ENCODE data around the gene ARF5. TPM values are rescaled to one million over a fixed set of nuclear protein-coding genes. Genes with fewer than 3 reads are reported as not detected.

The ARF5 gene
- total RNA-seq, 1 donor from 2014 or later: 197 TPM

DNA sequence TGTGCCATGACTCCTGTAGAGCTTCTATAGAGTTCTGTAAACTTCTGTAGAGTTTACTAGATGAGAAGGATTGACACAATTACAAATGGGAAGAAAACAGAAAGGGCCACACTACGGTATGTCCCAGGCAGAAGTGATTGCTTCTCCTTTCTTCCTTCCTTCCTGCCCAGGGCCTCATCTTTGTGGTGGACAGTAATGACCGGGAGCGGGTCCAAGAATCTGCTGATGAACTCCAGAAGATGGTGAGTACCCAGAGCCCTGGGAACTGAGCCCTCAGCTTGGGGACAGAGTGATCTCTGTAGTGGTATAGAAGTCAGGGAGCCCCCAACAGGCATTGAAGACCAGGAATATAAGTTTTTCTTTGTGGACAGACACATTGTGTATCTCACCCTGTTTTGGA is 1.7 kb downstream of the ARF5 start:
- ATAC-seq: no peak

DNA sequence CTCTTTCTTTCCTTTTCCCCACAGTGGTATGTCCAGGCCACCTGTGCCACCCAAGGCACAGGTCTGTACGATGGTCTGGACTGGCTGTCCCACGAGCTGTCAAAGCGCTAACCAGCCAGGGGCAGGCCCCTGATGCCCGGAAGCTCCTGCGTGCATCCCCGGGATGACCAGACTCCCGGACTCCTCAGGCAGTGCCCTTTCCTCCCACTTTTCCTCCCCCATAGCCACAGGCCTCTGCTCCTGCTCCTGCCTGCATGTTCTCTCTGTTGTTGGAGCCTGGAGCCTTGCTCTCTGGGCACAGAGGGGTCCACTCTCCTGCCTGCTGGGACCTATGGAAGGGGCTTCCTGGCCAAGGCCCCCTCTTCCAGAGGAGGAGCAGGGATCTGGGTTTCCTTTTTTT is 3.0 kb downstream of the ARF5 start:
- no peak for ATAC-seq

DNA sequence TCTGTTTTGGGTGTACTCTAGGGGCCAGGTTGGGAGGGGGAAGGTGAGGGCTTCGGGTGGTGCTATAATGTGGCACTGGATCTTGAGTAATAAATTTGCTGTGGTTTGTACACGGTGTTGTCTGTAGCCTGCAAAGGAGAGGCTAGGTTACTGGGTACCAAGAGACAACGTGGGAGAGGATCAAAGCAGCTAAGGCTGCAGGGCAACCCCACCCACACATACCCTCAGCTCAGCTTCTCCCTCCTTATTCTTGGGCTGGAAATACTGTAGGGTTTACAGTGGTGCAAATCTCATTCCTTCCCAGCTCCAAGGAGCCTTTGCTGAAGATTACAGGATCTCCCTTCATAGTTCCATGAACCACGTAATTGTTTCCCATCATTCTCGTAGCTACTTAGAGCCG is 3.4 kb downstream of the ARF5 start:
- no peak for ATAC-seq

DNA sequence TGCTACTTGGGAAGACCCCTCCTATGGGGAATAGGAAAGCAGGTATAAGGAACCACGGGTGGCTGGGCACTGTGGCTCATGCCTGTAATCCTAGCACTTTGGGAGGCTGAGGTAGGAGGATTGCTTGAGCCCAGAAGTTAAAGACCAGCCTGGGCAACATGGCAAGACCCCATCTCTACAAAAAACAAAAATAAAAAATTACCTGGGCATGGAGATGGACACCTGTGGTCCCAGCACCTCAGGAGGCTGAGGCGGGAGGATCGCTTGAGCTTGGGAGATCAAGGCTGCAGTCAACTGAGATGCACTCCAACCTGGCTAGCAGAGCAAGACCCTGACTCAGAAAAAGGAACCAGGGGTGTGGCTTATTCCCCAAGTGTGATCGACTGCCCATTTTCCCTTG is 4.3 kb downstream of the ARF5 start:
- ATAC-seq: no peak

DNA sequence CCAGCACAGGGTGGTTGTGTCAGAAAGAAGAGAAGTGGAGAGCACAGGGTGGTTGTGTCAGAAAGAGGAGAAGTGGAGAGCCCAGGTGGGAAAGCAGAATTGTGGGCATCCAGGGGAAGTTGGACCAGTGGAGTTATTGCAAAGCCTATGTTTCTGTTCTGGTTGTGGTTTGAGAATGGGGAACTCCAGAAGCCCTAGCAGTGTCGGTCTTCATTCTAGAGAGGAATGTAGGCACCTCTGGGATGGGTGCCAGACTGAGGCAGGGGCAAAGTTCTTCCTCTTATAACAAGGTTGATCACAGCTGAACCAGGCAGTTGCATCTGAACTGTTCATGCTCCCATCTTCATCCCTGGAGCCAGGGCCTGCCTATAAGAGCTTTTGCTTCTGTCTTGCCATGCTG is 6.3 kb downstream of the ARF5 start:
- ATAC-seq: no peak

DNA sequence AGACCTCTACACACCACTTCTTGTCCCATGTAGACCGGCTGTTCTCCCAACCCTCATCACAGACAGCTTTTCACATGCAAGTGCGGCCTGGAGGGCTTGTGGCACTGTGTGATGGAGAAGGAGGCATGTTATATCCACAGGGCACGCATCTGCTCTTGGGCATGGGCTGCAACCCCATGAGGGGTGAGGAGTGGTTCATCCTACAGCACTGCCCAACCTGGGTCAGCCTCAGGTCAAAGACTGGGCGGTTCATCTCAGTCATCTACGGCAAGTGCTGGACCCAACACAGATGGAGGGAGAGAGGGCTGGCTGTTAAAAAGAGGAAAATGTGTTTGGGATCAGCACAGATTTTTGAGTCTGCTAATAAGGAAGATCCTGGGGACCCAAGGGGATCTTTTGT is 7.5 kb downstream of the ARF5 start:
- no peak for ATAC-seq

DNA sequence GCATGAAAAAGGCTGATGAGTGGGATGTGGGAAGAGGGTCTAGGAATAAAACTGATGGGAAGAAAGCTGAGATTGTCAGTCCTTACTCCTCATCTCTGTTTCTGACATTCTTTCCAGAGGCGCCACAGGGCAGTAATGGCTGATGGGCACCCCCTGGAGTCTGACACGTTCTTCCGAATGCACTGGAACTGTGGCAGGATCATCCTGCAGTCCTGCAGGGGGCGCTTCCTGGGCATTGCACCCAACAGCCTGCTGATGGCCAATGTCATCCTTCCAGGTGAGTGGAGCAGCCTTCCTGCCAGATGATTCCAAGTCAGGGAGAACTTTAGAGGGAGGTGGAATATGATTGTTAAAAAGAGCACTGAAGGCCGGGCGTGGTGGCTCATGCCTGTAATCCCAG is 10.1 kb downstream of the ARF5 start:
- ATAC-seq: no peak

DNA sequence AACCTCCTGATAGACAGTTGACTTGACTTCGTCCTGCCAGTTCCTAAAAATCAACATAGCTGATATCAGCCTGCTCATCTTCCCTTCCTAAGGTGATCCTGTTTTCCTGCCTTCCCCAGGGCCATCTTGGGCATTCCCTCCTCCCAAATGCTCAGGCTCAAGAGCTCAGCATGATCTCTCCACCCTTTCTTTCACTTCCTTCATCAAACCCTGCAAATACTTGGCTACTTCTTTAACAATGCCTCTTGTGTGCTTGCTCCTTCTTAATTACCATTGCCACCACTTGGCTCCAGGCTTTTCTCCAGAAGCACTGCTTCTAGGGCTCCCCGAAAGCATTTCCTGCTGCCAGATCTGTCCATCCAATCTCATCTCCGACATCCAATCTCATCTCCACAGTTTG is 12.7 kb downstream of the ARF5 start:
- ATAC-seq: no peak

DNA sequence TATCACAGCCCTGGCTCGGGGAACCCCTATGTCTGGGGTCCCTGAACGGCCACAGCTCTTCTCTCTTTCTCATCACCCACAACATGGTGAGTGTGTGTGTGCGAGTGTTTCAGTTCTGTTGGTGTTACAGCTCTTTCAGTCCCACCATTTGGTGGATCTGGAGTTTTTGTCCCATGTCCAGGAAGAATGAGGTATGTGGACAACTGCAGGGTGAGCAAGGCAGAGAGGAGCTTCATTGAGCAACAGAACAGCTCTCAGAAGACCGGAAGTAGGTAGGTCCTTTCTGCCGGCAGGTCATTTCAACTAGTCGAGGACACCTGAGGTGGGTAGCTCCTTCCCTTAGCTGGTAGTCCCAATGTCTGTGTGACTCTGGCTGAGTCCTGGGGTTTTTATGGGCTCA is 20.2 kb downstream of the ARF5 start:
- no peak for ATAC-seq

DNA sequence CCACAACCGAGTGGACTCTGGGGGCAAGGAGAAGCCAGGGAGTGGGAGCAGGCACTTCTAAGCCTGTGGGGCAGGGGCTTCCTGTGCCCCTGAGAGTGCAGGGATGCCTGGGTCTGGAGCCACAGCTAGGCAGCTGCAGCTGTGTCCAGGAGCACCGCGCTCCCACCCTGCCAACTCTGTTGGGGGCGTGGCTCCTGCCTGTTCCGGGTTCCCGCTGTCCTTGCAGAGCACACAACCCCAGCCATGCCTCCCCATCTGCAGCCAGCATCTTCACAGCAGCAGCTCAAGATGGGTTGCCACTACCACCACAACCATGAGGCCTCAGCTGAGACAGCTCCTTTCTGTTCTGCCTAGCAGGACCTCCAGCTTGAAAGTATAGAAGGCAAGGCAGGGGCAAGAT is 21.1 kb downstream of the ARF5 start:
- ATAC-seq: no peak

DNA sequence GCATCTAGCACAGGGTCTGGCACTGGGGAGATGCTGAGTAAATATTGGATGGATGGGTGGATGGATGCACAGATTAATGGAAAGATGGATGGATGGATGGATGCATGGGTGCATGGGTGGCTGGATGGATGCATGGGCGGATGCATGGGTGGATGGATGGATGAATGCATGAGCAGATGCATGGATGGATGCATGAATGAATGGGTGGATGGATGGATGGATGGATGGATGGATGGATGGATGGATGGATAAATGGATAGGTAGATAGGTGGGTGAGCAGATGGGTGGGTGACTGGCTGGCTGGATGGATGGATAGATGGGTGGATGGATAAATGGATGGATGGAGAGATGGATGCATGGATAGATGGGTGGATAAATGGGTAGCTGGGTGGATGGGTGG is 24.1 kb downstream of the ARF5 start:
- no peak for ATAC-seq

DNA sequence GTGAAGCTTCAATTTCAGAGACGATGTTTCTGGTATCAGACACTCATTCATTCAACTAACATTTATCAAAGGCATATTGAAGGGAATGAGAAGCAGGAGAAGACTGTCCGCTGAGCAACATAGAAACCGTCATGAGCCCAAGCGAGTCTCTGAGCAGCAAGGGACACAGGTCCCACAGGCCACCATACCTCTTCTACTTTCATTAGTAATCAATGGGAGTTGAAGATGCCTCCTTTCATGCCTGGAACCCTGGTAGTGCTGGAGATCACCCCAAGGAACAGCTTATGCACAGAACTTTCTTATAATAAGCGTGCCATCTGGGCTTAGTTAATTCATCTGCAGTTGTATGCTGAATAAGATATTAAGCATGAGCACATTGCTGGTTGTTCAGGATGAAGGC is 28.5 kb downstream of the ARF5 start:
- no peak for ATAC-seq

DNA sequence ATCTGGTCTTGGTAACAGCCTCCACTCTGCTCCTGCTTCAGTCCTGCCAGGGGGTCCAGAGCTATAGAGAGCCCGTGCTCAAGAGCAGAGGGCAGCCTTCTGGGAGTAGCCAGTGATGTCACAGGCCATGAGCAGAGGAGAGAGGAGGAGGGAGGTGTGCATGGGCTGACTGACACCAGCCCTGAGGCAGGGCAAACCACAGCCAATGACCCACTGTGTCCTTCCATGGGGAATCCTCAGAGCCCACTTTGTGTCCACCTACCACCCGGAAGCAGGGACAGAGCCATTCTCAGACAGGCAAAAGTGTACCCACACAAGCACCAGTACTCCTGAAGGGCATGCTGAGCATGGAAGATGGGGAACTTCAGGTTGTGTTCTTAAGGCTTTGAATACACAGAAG is 29.8 kb downstream of the ARF5 start, which contains the start of gene PAX4:
Gene PAX4, minus strand, starts transcription at position 101 of the 400 bp plus-strand sequence. CDS start 2,214 bp downstream, outside the sequence.
- ATAC-seq: no peak

DNA sequence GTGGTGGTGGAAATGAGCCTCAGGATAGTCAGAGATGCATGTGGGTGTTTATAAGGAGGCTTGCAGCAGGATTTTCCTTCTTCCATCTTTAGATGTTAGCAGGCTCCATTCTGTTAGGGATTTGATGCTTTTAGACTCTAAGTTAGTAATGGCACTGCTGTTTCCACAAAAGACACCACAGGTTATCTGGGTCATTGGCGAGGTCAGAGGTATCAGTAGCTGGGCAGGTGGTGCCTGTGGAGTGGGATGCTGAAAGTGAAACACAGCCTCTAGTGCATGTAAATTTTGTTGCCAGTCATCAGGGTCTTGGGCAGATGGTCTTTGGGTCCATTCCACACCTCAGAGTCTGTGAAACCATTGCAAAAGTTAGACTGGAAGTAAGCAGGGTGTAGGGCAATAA is 30.6 kb downstream of the ARF5 start:
- ATAC-seq: no peak

DNA sequence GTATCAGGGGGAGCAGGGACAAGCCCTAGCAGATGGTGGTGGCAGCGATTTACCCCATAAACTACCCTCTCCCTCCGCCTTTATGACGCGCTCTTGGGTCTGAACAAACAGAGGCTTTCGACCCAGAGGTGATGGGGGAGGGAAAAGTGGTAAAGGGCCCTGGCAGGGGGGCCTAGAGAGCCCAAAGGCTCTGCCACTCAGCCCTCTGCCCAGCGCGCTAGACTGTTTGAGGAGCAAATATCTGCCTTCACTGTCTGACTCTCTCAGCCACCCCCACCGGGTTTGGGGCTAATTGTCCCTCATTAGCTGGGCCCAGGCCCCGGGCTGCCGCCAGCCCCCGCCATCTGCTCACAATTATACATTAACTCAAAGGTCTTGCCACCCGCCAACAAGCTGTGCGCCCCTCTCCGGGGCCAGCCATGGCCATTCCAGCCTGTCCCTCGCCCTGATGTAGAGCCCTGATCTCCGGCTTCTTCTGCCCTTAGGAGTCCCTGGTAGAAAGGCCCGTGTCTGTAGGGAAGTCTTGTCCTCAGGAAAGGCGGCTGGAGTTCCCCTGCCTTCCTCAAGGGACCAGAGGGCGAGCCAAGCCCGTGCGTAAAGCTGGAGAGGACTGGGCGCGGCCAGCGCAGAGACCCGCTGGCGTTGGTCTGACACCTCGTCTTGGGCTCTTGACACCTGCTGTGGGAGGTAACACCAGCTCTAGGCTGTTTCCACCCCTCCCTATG is 31.6 kb downstream of the ARF5 start:
- ATAC-seq: no peak

DNA sequence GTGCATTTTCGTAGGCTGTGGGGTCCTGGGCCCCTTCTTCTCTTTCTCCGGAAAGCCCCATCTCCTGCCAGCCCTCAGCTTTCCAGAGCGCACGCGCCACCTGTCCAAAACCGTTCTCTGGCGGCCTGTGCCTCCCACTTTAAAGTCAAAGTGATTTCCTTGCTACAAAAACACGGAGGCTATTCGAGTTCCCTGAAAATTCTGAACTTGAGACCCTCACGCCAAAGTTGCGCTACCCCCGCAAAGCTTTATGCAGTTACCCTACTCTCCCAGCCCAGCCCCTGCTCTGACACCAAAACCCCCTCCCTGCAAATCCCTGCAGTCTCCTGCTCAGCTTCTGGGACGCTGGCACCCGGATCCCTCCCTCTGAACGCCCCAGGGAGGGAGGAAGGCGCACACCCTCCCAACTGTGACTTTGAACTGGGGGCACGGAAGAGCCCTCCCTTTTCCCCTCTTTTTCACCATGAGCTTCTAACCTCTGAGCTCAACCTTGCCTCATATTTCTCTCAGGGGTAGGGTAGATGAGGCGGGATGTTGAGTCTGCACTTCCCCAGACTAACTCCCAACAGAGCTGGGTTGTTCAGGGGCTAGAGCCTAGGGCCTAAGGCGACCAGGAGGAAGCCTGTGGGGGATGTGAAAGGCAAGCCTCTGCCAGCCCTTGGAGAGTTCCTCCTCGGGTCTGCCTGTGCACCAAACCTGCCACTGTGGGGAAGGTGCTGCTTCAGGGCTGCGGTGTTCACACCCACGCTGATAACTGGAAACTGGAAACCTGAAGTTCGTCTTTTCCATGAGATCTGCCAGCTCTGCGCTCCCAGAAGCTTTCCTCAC is 32.4 kb downstream of the ARF5 start:
- no peak for ATAC-seq

DNA sequence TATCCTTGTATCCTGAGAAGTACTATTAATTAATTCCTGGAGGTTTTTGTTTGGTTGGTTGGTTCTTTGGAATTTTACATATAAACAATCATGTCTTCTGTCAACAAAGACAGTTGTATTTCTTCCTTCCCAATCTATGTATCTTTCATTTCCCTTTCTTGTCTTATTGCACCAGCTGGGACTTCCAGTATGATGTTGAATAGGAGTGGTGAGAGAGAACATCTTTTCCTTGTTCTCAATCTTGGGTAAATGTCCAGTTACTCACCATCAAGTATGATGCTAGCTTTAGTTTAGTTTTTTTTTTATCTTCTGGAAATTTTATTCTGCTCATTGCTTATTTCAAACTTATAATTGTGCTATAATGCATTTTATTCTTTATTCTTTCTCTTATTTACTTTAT is 37.1 kb downstream of the ARF5 start:
- no peak for ATAC-seq

DNA sequence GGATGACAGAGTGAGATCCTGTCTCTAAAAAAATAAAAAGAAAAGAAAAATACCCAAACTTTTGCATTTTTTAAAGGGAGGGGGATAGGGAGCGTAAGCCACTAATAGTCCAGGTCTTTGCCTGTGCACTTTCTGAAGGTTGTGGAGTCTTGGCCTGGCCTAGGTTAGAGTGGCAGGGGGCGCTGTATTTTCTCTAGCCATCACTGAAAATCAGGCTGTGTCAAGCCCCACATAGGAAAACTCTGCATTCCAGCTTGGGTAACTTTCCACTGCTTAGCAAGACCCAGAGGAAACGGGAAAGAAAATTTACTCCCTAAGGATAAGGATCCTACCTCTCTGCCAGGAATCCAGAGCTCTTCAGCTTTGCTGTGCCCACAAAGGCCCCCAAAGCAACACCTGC is 40.2 kb downstream of the ARF5 start:
- no peak for ATAC-seq

DNA sequence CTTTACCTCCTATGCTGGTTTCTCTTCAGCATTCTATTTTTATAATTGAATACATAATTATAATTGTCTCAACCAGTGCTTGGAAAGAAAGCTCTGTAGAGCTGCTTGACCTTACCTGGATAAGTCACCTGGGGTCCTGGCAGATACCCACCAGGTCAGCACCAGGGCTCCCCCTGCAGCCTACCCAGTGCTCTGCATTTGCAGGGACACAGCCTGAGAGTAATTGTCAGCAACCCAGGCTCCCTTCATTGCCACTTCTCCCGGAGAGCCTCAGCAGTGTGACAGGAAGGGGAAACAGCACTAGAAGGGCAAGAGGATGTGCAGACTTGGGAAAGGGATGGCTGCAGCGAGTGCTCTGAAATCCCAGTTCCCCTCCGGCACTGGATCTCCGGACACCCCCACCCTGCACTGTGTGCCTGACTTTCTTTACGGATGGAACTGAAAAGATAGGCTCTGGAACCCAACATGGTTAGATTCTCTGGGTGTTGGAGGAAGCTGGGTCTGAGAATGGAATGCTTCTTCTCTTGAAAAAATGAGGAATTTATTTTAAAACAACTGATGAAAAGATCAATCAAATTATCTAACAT is 41.1 kb downstream of the ARF5 start:
- no peak for ATAC-seq

DNA sequence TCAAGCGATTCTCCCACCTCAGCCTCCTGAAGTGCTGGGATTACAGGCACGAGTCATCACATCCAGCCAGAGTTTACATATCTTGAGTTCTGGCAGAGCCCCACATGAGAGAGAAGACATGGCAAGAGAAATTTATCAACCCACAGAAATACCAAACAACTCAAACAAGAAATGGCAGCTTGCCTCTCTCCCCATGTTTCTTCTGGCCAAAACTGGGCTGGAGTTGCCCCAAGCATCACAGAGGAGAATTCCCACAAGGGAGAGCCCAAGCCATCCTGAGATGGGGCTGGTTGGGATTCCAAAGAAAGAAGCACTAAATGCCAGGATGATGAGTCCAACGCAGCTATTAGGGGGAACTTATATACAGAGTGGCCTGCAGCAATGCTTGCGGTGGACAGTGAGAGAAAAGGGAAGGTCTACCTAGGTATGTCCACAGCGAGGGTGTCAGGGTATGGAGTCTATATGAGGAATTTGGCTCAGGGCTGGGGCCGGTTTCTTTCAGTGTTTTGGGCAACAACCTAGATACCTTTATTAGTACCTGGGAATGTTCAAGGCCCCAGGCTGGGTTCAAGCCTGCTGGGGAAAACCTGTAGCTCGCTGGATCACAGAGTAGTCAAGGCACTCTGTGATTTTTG is 44.2 kb downstream of the ARF5 start:
- no peak for ATAC-seq

DNA sequence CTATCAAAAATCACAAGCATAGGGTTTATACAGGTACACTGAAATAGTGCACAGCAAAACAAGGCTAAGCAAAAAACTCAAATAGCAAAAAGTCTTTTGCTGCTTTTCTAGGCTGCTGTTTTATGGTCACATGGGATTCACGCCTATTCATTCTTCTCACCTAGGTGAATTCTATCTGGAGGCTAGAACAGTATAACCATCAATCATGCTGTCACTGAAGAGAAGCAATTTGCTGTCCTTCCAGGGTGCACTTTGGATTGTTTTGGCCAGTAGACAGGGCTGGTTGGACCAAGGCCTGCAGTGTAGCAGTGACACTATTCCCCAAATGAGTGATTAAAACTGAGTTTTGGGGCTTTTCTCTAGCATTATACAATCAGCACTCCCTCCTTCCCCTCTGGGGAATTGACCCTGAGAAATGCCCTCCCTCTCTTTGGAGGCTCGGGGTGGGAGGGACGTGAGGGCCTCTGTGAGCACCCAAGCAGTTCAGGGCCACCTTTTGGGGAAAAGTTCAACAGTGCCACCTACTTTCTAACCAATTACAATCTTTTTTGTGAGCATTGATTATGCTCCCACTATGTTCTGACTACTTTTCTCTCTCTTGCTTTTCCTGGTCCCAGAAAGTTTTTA is 47.6 kb downstream of the ARF5 start:
- no peak for ATAC-seq

DNA sequence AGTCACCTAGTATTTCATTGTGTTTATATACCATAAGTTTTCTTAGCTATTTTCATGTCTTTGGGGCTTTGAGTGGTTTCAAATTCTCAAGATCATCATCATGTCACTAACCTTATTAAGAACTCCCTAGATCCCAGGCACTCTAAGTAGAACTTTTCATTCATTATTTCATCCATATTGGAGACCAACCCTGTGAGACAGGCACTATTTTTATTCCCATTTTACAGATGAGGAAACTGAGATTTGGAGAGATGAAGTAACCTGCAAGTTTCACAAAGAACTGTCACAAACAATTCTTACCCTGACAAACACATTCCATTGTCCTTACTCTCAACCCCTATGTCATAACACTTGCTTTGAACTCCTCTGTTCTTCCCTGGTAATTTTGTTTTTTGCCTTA is 50.0 kb downstream of the ARF5 start:
- ATAC-seq: no peak
